Measurements from ENCODE around the gene SAP30BP.
A peak's percentile ranks its signal among the peaks of the same experiment; 100 is the strongest.

Gene SAP30BP

DNA sequence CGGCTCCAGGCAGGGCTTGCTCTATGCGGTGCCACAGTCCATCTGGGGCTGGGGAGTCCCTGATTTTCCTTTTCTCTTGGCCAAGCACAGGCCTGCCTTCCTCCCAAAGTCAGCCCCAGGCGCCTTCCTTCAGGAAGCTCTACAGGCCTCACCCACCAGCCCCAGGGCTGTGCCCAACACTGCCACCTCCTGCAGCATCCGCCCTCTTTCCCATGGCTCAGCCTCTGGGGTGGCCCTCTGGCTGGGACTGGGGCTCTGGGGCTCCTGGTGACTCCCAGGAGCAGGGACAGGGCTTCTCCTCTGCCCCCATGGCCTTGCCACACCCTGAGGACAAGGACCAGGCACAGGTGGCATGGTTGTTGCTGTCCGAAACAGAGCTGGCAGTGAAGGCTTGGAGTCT is 54.9 kb downstream of the SAP30BP start:
- DNase-seq, result no peak

GRCh38 chr17:75722542-75723095 is 55.5 kb downstream of the SAP30BP start:
- no peak for DNase-seq

DNA sequence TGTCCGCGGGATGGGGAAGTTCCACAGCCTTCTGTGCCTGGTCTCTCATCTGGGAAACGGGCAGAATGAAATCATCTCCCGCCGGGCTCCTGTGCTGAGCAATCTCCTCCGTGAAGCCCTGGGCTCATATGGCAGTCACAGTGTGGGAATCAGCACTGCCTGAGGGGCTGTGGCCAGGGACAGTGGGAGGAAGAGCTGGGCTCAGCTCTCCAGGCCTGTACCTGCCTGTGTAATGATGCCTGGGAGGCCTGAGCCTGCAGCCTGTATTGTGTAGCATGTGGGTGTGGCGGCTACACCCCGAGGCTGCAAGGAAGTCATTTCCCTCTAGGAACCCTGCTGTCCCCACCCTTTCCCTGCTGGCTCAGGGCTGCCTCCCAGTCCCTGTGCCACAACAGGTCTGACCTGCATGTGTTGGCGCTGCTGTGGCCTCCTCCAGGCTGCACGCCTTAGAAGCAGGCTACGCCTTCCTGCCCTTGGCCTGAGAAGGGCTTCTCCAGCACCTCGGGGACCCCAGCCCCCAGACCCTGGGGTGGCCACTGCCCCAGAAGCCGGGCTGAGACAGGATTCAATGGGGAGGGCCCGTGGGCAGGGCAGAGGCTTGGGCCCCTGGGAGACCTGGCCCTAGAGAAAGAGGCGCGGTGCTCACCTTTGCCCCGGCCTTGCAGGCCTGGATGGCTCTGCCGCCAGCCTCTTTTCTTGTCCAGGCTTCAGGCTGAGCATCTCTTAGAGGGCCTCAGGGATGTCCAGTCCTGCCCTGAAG is 56.2 kb downstream of the SAP30BP start:
- no peak for DNase-seq

DNA sequence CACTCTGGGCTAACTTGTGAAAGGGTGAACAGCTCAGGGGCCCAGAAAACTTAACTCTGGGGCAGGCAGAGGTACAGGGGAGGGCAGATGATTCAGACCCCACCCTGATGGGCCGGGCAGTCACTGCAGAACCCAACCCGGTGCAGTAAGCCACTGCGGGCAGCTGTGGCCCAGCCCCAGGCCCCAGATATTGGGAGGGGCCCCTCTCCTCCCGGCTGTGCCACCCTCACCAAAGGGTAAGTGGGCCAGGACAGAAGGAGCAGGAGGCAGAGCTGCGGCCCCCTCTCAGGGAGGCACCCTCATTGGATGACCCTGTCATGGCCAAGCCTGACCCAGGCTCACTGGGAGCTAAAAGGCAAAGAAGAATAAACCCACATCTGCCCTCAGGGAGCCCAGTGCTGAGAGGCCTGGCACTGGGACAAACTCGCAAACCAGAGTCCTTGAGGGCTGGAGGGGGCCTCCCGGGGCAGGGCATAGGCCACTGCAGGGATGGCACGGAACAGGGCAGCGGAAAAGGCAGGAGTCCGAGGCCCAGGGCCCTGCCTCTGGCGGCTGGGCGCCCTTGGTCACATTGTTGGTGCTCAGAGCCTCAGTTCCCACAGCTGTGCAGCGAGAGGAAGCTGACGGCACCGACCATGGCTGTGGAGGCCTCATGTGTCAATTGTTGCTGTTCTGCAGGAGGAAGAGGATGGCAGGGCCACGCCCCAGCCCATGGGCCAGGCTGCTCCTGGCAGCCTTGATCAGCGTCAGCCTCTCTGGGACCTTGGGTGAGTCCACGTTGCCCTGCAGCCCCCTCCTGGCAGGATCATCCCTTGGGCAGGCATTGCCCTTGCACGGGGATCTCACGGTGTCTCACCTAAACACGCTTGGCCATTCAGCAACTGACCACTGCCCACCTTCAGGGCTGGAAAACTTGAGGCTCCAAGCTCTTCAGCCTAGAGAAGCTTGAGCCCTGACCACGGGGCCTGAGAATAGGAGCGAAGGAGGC is 57.2 kb downstream of the SAP30BP start:
- DNase-seq, result no peak

DNA sequence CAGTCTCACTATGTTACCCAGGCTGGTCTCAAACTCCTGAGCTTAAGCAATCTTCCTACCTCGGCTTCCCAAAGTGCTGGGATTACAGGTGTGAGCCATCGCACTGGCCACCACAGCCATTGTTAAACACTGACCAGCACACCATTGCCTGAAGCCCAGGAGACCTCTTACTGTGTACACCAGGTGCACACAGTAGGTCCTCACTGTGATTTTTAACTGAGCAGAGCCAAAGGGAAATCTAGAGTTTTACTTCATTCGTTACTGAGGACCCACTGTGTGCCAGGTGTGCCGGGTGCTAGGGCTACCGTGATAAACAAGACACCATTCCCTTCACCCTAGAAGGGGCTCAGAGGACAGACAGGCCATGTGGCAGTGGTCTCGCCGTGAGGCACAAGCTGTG is 58.4 kb downstream of the SAP30BP start:
- no peak for DNase-seq

GRCh38 chr17:75727391-75727790 is 60.3 kb downstream of the SAP30BP start:
- DNase-seq, result no peak

GRCh38 chr17:75729351-75729750 is 62.2 kb downstream of the SAP30BP start:
- no peak for DNase-seq

GRCh38 chr17:75730065-75730464 is 62.9 kb downstream of the SAP30BP start:
- no peak for DNase-seq

- DNase-seq, result no peak
Measured at GRCh38 chr17:75731086-75731715, 64.1 kb downstream of the SAP30BP start.

- DNase-seq, result no peak
Measured at GRCh38 chr17:75731716-75732498, 64.8 kb downstream of the SAP30BP start.

- no peak for DNase-seq
Measured at GRCh38 chr17:75733471-75733870, 66.3 kb downstream of the SAP30BP start.

DNA sequence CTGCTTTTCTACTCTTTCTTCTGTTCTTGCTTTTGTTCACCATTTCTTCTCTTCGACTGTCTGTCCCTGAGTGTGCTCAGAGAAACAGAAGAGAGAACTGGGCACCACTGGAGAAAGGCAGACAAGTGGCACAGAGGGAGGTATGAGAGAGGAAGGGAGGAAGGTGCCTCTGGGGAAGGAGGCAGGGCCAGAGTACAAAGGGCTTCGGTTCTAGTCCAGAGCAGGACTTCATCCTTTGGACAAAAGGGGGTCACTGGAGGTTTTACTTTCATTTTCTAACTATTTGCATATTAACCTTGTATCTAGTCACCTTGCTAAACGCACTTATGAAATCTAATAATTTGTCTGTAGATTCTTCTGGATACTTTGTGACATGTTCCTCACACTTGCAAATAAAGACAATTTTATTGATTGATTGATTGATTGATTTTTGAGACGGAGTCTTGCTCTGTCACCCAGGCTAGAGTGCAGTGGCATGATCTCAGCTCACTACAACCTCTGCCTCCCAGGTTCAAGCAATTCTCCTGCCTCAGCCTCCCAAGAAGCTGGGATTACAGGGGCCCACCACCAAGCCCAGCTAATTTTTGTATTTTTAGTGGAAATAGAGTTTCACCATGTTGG is 67.6 kb downstream of the SAP30BP start:
- DNase-seq, result no peak

GRCh38 chr17:75736173-75736835 is 69.2 kb downstream of the SAP30BP start:
- DNase-seq, result no peak

DNA sequence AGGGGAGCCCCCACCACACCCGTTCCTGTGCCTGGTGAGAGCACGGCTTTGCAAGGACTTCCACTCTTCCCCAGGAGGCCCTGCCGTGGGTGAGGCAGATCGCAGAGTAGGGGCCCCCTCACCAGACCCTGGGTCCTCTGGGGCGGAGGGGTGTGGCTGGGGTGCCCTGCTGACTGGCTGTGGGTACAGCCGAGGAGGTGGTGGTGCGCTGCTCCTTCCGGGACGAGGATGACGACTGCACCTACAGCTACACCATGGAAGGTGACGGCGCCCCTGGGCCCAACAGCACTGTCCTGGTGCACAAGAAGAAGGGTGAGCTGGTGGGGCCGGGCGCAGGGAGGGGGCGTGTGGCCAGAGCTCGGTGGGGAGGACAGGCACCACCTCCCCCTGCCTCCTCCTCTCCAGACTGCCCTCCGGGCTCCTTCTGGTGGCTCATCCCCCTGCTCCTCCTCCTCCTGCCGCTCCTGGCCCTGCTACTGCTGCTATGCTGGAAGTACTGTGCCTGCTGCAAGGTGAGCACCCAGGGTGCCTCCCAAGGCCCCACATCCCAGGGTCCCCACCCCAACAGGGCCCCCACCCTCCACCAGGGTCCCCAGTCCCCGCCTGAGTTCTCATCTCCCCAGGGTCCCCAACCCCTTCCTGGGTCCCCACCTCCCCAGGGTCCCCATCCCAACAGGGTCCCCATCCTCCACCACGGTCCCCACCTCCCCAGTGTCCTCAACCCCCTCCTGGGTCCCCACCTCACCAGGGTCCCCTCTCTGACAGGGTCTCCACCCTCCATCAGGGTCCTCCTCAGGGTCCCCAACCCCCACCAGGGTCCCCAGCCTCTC is 70.2 kb downstream of the SAP30BP start:
- no peak for DNase-seq

DNA sequence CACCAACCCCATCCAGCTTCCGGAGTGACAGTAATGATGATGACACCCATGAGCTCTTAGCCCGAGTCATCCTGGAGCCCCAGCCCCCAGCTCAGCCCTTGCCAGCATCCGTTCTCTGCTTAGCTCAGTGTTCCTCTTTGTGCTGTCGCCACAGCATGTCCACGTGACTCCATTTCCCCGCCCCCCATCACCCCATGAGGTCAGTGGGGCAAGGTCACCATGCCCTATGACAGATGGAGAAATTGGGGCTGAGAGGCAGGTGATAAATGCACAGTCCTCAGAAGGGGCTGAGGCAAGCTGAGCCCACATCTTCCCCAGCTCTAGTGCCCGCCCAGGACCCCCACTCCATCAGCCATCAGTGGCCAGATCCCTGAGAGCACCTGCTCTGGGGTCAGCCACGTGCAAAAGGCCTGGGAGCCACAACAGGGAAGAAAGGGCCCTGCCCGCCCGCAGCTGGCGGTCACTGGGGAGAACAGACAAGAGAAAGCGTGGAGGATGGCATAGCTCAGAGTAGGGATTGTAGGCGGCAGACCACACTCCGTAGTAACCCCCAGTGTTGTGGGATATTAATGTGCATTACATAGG is 71.2 kb downstream of the SAP30BP start:
- peak in 1 of 5 donors; percentile 59 for DNase-seq

DNA sequence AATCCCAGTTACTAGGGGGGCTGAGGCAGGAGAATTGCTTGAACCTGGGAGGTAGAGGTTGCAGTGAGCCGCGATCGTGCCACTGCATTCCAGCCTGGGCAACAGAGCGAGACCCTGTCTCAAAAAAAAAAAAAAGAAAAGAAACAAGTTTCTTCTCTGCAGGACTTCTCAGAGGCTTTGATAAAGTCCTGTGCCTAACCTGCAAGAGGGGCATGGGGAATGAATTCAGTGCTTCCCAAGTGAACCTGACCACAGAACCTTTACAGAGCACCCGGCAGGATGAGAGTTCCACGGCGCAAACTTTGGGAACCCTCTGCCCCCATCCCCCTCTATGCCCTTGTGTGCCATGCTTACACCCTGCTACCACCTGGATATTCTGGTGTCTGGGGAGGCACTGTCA is 72.0 kb downstream of the SAP30BP start:
- no peak for DNase-seq

GRCh38 chr17:75739801-75740200 is 72.7 kb downstream of the SAP30BP start:
- no peak for DNase-seq

DNA sequence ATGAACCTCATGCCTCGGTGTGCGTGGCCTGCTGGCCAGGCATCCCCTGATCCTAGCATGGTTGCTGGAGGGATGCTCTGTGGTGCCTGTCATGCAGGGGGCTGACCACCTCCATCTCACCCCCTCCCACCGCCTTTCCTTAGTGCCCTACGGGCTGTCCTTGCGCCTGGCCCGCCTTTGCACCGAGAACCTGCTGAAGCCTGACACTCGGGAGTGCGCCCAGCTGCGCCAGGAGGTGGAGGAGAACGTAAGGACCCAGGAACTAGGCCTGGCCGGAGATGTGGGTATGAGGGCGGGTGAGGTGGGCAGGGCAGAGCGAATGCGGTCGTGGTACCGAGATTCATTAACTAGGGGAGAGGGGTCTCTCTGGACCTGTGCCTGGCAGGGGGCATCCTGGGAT is 73.1 kb downstream of the SAP30BP start:
- DNase-seq, result no peak

GRCh38 chr17:75740631-75741077 is 73.5 kb downstream of the SAP30BP start:
- DNase-seq, result no peak

DNA sequence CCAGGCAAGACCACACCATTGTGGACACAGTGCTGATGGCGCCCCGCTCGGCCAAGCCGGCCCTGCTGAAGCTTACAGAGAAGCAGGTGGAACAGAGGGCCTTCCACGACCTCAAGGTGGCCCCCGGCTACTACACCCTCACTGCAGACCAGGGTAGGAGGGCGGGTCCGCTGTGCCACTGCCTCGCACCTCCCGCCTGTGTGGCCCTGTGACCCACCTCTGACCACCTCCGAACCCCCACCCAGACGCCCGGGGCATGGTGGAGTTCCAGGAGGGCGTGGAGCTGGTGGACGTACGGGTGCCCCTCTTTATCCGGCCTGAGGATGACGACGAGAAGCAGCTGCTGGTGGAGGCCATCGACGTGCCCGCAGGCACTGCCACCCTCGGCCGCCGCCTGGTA is 75.2 kb downstream of the SAP30BP start:
- DNase-seq, result no peak

Measured in T-helper 1 cell (primary cell).